Mucosa of rectum (tissue), 2 donors: Measurements from ENCODE around the gene TMOD3.

ENCODE experiments used
- H3K27ac ChIP-seq, 2 donors: one replicate each; pipeline ENCODE4 v1.7.0; 2013; ENCODE audit warnings: inconsistent platforms in 2 of 2, low read depth in 2 of 2, low read length in 2 of 2
- H3K27me3 ChIP-seq, 2 donors: one replicate each; pipeline ENCODE4 v1.7.0; 2013; ENCODE audit warnings: low read length in 2 of 2; ENCODE audit not compliant: control insufficient read depth in 2 of 2, insufficient read depth in 2 of 2
- H3K36me3 ChIP-seq, 2 donors: one replicate each; pipeline ENCODE4 v1.7.0; 2013; ENCODE audit warnings: low read length in 2 of 2; ENCODE audit not compliant: control insufficient read depth in 2 of 2, insufficient read depth in 2 of 2
- H3K4me1 ChIP-seq, 2 donors: one replicate each; pipeline ENCODE4 v1.7.0; 2013; ENCODE audit warnings: low read length in 2 of 2, mild to moderate bottlenecking in 1 of 2; ENCODE audit not compliant: control insufficient read depth in 2 of 2, insufficient read depth in 2 of 2
- H3K4me3 ChIP-seq, 2 donors: one replicate each; pipeline ENCODE4 v1.7.0; 2013; ENCODE audit warnings: low read length in 2 of 2
- H3K9ac ChIP-seq, 2 donors: one replicate each; pipeline ENCODE4 v1.7.0; 2013; ENCODE audit warnings: low read length in 2 of 2, low read depth in 1 of 2, mild to moderate bottlenecking in 1 of 2
- H3K9me3 ChIP-seq, 2 donors: one replicate each; pipeline ENCODE4 v1.7.0; 2013; ENCODE audit warnings: low read length in 2 of 2; ENCODE audit not compliant: control insufficient read depth in 2 of 2
- donor health status: healthy.
- donor health status: Normal muscosa, but diverticular disease.

Gene TMOD3

GRCh38 chr15:51931016-51931415, 101.6 kb downstream of the TMOD3 start:
- Histone ChIP-seq H3K9me3 (no peaks in the 10 kb centered on the region), H3K27ac (no peak overlapping the region), H3K36me3 (peaks cover 7 to 9% of the 10 kb centered on the region in 2 donors), H3K4me1 (no peaks in the 10 kb centered on the region), H3K4me3 (no peak overlapping the region), H3K27me3 (no peaks in the 10 kb centered on the region), H3K9ac (no peak overlapping the region)

GRCh38 chr15:51931638-51932037, 102.2 kb downstream of the TMOD3 start:
- Histone ChIP-seq H3K4me1 (no peaks in the 10 kb centered on the region), H3K4me3 (no peak overlapping the region), H3K27ac (no peak overlapping the region), H3K9ac (no peak overlapping the region), H3K36me3 (peaks cover 13 to 16% of the 10 kb centered on the region in 2 donors), H3K27me3 (no peaks in the 10 kb centered on the region), H3K9me3 (no peaks in the 10 kb centered on the region)

DNA sequence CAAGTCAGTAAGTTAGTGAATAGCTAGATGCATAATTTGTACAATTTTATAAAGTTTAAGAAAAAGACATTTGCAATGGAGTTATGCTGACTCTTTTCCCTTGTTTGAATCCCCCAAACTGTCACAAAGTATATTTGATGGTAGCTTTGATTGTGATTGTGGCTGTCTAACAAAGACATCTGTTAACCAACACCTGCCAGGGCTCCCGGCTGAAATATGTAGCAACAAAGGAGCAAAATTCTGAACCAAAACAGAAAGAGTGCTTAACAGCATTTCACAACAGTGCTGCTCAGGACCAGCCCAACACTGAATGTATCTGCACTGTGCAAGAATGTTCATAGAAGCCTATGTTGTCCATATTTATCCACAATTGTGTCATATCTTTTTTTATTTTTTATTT, 102.7 kb downstream of the TMOD3 start:
- H3K9me3 ChIP-seq: no peaks in the 10 kb centered on the region
- no peaks in the 10 kb centered on the region for H3K27me3 ChIP-seq
- H3K36me3 ChIP-seq: peaks cover 14 to 16% of the 10 kb centered on the region in 2 donors
- no peaks in the 10 kb centered on the region for H3K4me1 ChIP-seq
- no peak overlapping the region for H3K27ac ChIP-seq
- no peak overlapping the region for H3K4me3 ChIP-seq
- H3K9ac ChIP-seq: no peak overlapping the region

GRCh38 chr15:51935466-51936104, 106.1 kb downstream of the TMOD3 start:
- peaks cover 20 to 21% of the 10 kb centered on the region in 2 donors for H3K36me3 ChIP-seq
- H3K9ac ChIP-seq: no peak overlapping the region

DNA sequence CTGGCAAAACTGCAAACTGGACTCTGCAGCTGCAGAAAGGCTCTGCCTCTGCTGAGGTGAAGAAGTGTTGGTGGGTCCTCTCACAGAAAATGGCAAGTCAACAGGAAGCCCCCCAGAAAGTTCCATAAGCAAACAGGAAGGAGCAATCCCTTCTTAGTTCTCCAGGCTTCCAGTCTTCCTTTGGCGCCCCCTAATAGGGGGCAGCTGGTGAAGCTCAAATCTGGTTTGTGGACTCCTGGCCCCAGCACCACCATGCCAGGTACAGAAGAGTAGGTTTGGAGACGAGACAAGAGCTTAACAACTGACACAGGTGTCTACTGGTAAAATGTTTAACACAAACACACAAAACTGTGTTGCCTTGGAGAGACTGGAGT, 106.6 kb downstream of the TMOD3 start:
- H3K4me1 ChIP-seq: no peaks in the 10 kb centered on the region
- H3K4me3 ChIP-seq: no peak overlapping the region
- H3K9ac ChIP-seq: no peak overlapping the region
- no peak overlapping the region for H3K27ac ChIP-seq
- peaks cover 17 to 18% of the 10 kb centered on the region in 2 donors for H3K36me3 ChIP-seq
- H3K9me3 ChIP-seq: no peaks in the 10 kb centered on the region
- no peaks in the 10 kb centered on the region for H3K27me3 ChIP-seq

More at GRCh38 chr15:51935466-51936104, 106.1 kb downstream of the TMOD3 start:
- H3K9me3 ChIP-seq: no peaks in the 10 kb centered on the region
- H3K4me3 ChIP-seq: no peak overlapping the region
- H3K4me1 ChIP-seq: no peaks in the 10 kb centered on the region
- H3K27ac ChIP-seq: no peak overlapping the region
- H3K27me3 ChIP-seq: no peaks in the 10 kb centered on the region

DNA sequence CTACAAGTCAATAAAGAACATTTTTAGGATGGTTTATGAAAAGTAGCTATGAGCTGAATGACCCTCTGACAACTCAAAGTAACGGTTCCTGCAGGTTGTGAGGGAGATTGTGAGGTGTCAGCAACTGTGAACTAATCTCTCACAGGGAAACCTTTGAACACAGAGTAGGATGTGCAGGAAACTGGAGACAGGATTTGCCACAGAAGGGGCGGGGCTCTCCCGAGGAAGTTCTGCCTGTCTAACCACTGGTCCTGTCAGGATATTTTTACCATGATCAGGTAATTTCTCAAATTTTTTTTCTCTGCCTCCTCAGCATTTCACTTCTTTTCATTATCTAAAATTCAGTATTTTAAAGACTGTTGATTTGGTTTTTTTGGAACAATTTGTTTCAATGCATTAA, 108.8 kb downstream of the TMOD3 start:
- Histone ChIP-seq H3K4me3 (no peak overlapping the region), H3K36me3 (peaks cover 25 to 30% of the 10 kb centered on the region in 2 donors), H3K27ac (no peak overlapping the region), H3K4me1 (no peaks in the 10 kb centered on the region), H3K27me3 (no peaks in the 10 kb centered on the region), H3K9ac (no peak overlapping the region), H3K9me3 (no peaks in the 10 kb centered on the region)

DNA sequence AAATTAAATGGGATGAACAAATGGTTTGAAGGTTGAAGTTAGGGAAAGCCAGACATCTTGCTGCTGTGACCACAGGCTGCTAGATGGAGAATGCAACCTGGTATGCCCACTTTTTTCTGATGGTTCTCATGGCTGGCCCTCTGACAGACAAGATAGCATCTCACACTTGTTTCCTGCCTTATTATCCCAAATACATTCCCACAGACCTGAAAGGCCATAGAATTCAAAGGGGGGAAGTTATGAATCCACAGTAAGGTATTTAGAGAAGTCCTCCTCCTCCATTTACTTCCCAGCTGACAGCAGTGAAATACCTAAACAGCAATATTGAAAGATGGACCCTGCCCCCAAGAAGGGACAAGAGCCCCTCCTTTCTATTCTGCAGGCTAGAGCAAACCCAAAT, 109.8 kb downstream of the TMOD3 start:
- Histone ChIP-seq H3K27me3 (no peaks in the 10 kb centered on the region), H3K4me1 (no peaks in the 10 kb centered on the region), H3K9me3 (no peaks in the 10 kb centered on the region), H3K36me3 (peaks cover 26 to 32% of the 10 kb centered on the region in 2 donors), H3K27ac (no peak overlapping the region), H3K9ac (no peak overlapping the region), H3K4me3 (no peak overlapping the region)

GRCh38 chr15:51947124-51947523, 117.7 kb downstream of the TMOD3 start:
- H3K4me1 ChIP-seq: no peaks in the 10 kb centered on the region
- no peaks in the 10 kb centered on the region for H3K9me3 ChIP-seq
- H3K9ac ChIP-seq: no peak overlapping the region
- no peak overlapping the region for H3K4me3 ChIP-seq
- H3K27ac ChIP-seq: no peak overlapping the region
- H3K27me3 ChIP-seq: no peaks in the 10 kb centered on the region
- H3K36me3 ChIP-seq: peaks cover 63% of the 10 kb centered on the region in 2 donors

GRCh38 chr15:51952805-51953204, 123.4 kb downstream of the TMOD3 start:
- Histone ChIP-seq H3K36me3 (peaks cover 54 to 76% of the 10 kb centered on the region in 2 donors), H3K9me3 (no peaks in the 10 kb centered on the region), H3K27ac (no peak overlapping the region), H3K4me3 (no peak overlapping the region), H3K4me1 (no peaks in the 10 kb centered on the region), H3K27me3 (no peaks in the 10 kb centered on the region), H3K9ac (no peak overlapping the region)

DNA sequence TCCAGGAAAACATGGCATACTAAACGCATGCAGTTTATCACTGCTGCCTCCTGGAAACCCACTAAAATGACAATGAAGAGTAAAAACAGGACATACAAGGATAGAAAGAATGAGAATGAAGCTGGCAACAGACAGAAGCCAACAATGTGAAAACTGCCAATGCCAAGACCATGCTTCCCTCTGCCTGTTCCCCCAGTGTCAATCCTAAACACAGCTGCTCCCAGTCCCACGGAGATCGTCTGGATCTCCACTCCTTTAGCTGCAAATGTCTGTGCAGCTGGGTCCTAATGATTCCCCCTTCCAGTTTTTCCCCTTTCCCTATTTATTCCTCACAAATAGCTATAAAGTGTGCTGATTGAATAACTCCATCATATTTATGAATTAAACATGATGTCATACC, 126.1 kb downstream of the TMOD3 start:
- H3K27me3 ChIP-seq: no peaks in the 10 kb centered on the region

More for the DNA sequence above, 126.1 kb downstream of the TMOD3 start:
- Histone ChIP-seq H3K36me3 (peaks cover 38 to 69% of the 10 kb centered on the region in 2 donors), H3K9ac (no peak overlapping the region), H3K9me3 (no peaks in the 10 kb centered on the region), H3K4me1 (no peaks in the 10 kb centered on the region), H3K27ac (no peak overlapping the region), H3K4me3 (no peak overlapping the region)
